Stimulated activated CD8-positive, alpha-beta memory T cell treated with anti-CD3 and anti-CD28 coated beads, Interleukin-4, amount 100 ng/mL, for 24 hours (primary cell): ENCODE measurements around the gene GXYLT1.
"Not testable (repeated sequence)": the region's sequence is repeated elsewhere in the genome, so short reads cannot be mapped to it uniquely, and the experiment has no call there.

ENCODE experiments used
- DNase-seq: peaks from one replicate; pipeline ENCODE4 v3.0.0-alpha.2; 2020; ENCODE audit warnings: low read depth

Gene GXYLT1

GRCh38 chr12:42094277-42094676 is 50.4 kb downstream of the GXYLT1 start:
- peak; percentile 2 for DNase-seq

- DNase-seq: no peak
Observed at GRCh38 chr12:42091769-42092168, 52.9 kb downstream of the GXYLT1 start.

GRCh38 chr12:42090899-42091298 is 53.8 kb downstream of the GXYLT1 start:
- no peak for DNase-seq

GRCh38 chr12:42086031-42086430 is 58.6 kb downstream of the GXYLT1 start:
- no peak for DNase-seq

GRCh38 chr12:42085594-42085993 is 59.1 kb downstream of the GXYLT1 start:
- no peak for DNase-seq

- no peak for DNase-seq
Observed at GRCh38 chr12:42084522-42084921, 60.2 kb downstream of the GXYLT1 start.

GRCh38 chr12:42076976-42077375 is 67.7 kb downstream of the GXYLT1 start:
- no peak for DNase-seq

- DNase-seq: no peak
Observed at GRCh38 chr12:42070036-42070435, 74.6 kb downstream of the GXYLT1 start.

- DNase-seq: no peak
Observed at GRCh38 chr12:42059127-42059526, 85.5 kb downstream of the GXYLT1 start.

- no peak for DNase-seq
Observed at GRCh38 chr12:42056130-42056529, 88.5 kb downstream of the GXYLT1 start.

- no peak for DNase-seq
Observed at GRCh38 chr12:42053456-42053855, 91.2 kb downstream of the GXYLT1 start.

GRCh38 chr12:42048980-42049379 is 95.7 kb downstream of the GXYLT1 start:
- DNase-seq: not testable (repeated sequence)

- no peak for DNase-seq
Observed at GRCh38 chr12:42039577-42039976, 105.1 kb downstream of the GXYLT1 start.

- DNase-seq: no peak
Observed at GRCh38 chr12:42039176-42039575, 105.5 kb downstream of the GXYLT1 start.

GRCh38 chr12:42031847-42032564 is 112.7 kb downstream of the GXYLT1 start:
- no peak for DNase-seq
